Gastrocnemius medialis (tissue), 4 donors: ENCODE results near the gene FOXO6.

Experiments
- POLR2A ChIP-seq, 2 donors: fragments of 450-650 bp; IDR thresholded peaks; one replicate each; pipeline ENCODE4 v1.6.1; 2017; ENCODE audit warnings: antibody characterized with exemption in 2 of 2, mild to moderate bottlenecking in 2 of 2, moderate library complexity in 2 of 2
- TF ChIP-seq, protein P1 (sequence below), 5 experiments: fragments of 450-650 bp in 3 of 5; fragments of 200-600 bp in 2 of 5; sonication (generic) in 2 of 5; IDR thresholded peaks in 4 of 5; conservative IDR thresholded peaks in 1 of 5; 1 replicate in 4 of 5; 2 replicates in 1 of 5; pipeline ENCODE4 v1.5.1; 2016 to 2019; ENCODE audit warnings: antibody characterized with exemption in 5 of 5, mild to moderate bottlenecking in 3 of 5, moderate library complexity in 3 of 5

DNA sequence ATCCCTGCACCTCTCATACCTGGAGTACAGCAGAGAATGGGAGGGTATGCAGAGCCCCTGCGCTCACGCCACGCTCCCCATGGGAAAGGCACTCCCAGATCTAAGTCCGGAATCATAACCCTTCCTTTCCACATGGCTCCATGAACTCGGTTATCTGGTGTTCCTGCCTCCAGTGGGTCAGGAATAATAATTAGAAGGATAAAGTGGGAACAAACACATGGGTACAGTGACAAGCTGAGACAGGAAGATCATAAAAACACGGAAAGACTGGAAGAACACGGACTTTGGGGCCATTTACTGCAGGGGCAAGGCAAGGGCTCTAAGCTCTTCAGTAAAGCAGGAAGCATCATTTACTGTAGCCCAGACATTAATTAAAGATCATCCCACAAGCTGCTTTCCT is 48.6 kb downstream of the FOXO6 start:
- TF ChIP-seq, protein P1, sequence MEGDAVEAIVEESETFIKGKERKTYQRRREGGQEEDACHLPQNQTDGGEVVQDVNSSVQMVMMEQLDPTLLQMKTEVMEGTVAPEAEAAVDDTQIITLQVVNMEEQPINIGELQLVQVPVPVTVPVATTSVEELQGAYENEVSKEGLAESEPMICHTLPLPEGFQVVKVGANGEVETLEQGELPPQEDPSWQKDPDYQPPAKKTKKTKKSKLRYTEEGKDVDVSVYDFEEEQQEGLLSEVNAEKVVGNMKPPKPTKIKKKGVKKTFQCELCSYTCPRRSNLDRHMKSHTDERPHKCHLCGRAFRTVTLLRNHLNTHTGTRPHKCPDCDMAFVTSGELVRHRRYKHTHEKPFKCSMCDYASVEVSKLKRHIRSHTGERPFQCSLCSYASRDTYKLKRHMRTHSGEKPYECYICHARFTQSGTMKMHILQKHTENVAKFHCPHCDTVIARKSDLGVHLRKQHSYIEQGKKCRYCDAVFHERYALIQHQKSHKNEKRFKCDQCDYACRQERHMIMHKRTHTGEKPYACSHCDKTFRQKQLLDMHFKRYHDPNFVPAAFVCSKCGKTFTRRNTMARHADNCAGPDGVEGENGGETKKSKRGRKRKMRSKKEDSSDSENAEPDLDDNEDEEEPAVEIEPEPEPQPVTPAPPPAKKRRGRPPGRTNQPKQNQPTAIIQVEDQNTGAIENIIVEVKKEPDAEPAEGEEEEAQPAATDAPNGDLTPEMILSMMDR (IDR thresholded peaks at IDR 0.05 in 4 of 5, conservative IDR thresholded peaks at IDR 0.05 in 1 of 5), result no peak
- no peak for TF ChIP-seq POLR2A (IDR thresholded peaks at IDR 0.05)
